Neural cell (in vitro differentiated cells): Measurements from ENCODE around the gene PHF21B.

Experiments
- CTCF ChIP-seq: fragments of 450-650 bp; IDR thresholded peaks from 2 replicates; pipeline ENCODE4 v1.5.1; 2014; ENCODE audit warnings: antibody characterized with exemption, mild to moderate bottlenecking, moderate library complexity; ENCODE audit not compliant: poor library complexity, severe bottlenecking
- POLR2AphosphoS5 ChIP-seq: IDR thresholded peaks from 2 replicates; pipeline ENCODE4 v1.6.1; 2012
- RAD21 ChIP-seq: fragments of 450-650 bp; conservative IDR thresholded peaks from 2 replicates; pipeline ENCODE4 v1.6.1; 2014; ENCODE audit warnings: antibody characterized with exemption, mild to moderate bottlenecking, moderate library complexity
- REST ChIP-seq: IDR thresholded peaks from 2 replicates; pipeline ENCODE4 v1.6.1; 2012; ENCODE audit warnings: borderline replicate concordance

- TF ChIP-seq REST (no peak), RAD21 (no peak), POLR2AphosphoS5 (no peak), CTCF (no peak)
Measured at GRCh38 chr22:44999231-44999630, 10.6 kb downstream of the PHF21B start.
